Measurements from ENCODE around the gene SIRPB2.
A peak's percentile ranks its signal among the peaks of the same experiment; 100 is the strongest.
"Not testable (repeated sequence)": the region's sequence is repeated elsewhere in the genome, so short reads cannot be mapped to it uniquely, and the experiment has no call there.

SIRPB2 gene

DNA sequence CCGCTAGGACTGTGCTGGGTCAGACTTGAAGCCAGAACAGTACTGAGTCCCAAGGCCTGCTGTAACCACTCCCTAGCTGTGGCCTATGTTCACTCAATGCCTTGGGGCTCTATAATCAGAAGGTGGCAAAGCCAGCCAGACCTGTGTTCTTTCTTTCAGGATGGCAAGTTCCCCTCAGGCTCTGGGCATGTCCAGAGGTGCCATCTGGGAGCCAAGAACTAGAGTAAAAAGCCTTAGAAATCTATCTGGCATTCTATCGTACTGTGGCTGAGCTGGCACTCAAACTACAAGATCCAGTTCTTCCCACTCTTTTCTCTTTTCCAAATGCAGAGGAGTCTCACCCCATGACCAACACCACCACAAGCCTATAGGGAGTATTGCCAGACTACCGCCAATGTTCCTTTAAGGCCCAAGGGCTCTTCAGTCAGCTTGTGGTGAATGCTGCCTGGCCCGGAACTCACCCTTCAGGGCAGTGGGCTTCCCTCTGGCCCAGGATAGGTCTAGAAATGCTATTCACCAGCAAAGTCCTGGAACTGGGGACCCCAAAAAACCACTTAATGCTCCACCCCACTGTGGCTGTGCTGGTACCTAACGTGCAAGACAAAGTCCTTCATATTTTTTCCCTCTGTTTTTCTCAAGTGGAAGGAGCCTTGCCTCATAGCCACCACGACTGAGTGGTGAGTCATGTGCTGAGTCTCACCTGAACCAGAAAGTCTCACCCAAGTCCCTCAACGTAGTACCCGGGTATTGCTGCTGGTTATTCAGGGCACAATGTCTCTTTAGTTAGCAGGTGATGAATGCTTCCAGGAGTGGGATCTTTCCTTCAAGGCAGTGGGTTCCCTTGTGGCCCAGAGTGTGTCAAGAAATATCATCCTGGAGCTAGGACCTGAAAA, 8.6 kb upstream of the SIRPB2 start:
- no peak for DNase-seq (ENCODE audit: low read depth)

DNA sequence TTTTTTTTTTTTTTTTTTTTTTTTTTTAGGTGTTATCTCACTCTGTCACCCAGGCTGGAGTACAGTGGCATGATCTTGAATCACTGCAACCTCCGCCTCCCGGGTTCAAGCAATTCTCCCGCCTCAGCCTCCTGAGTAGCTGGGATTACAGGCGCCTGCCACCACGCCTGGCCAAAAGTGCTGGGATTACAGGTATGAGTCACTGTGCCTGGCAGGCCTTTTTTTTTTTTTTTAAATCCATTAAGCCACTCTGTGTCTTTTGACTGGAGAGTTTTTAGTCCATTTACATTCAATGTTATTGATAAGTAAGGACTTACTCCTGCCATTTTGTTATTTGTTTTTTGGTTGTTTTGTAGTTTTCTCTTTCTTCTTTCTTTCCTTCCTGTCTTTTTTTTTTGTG, 6.2 kb upstream of the SIRPB2 start:
- DNase-seq (ENCODE audit: low read depth) = not testable (repeated sequence)

DNA sequence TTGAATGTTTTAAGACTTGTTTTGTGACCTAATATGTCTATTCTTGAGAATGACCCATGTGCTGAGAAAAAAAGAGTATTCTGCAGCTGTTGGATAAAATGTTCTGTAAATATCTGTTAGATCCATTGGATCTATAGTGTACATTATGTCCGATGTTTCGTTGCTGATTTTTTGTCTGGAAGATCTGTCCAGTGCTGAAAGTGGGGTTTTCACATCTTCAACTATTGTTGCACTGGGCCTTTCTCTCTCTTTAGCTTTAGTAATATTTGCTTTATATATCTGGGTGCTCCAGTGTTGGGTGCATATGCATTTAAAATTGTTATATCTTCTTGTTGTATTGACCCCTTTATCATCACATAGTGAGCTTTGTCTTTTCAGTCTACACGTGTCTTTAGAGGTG, 5.7 kb upstream of the SIRPB2 start:
- DNase-seq (ENCODE audit: low read depth) = no peak

DNA sequence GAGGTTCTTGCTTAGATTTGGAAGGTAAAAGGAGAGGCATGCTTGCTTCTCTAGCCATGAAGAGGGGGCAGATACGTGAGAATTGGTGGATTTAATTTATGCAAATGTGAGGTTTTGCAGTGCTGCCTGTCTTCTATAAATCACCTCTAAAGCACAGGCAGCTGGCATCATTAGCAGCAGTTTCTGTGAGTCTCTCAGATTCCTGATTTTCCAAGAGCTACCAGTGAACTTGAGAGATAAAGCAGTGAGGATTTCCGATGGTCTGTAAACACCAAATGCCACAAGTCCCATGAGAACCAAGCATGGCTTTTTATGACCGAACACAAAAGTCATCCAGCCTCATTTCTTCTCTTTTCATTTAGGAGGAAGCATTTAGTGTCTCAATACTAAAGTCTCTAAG, 3.2 kb upstream of the SIRPB2 start:
- no peak for DNase-seq (ENCODE audit: low read depth)

DNA sequence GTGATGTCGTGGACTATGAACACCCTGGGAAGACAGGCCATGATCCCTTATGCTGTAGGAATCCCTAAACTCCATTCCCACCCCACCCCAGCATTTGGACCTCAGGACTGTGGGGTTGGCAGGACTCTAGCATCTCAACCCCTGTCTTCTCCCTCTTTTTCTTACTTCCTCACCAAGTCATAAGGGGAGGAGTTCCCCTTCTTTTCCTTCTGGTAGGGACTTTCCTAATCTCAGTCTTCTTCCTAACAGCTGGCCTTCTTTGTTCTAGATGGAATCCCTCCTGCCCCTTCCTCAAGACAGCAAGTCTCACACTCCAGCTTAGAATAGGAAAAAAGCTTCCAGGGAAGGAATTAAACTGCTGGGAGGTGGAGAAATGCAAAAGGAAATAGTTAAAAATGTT, 2.3 kb upstream of the SIRPB2 start:
- no peak for DNase-seq (ENCODE audit: low read depth)

DNA sequence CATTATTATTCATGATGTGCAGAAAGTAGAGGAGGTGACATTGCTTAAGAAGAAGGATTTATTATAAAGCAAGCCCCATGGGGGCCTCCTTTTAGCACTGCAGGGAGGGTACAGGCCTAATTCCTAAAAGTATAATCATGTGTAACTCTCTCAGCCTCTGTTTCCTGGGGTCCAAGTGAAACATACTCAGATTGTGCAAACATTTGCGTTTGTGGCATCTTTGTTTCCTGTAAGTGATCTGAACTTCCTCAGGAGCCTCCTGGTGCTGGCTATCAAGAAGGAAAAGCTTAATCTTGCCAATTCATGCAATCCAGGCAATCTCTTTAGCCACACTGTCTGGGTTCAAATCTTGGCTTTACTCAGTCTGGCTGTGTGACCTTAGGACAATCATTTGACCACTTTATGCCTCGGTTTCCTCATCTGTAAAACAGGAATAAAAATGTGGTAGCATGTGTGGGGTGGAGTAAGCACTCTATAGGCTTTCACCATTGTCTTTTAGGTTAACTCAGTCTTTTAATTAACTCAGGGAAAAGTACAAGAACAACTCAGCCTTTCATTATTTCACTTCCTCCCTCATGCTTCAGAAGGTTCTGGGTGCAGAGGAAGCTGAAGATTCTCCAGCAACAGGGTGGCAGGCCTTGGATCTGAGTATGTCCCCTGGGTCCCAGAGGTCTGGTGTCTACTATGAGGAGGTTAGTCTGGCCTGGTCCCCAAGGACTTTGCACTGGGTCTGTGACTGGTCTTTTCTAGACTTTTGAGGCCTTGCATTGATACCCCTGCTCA, 831 bp upstream of the SIRPB2 start:
- DNase-seq (ENCODE audit: low read depth) = no peak

DNA sequence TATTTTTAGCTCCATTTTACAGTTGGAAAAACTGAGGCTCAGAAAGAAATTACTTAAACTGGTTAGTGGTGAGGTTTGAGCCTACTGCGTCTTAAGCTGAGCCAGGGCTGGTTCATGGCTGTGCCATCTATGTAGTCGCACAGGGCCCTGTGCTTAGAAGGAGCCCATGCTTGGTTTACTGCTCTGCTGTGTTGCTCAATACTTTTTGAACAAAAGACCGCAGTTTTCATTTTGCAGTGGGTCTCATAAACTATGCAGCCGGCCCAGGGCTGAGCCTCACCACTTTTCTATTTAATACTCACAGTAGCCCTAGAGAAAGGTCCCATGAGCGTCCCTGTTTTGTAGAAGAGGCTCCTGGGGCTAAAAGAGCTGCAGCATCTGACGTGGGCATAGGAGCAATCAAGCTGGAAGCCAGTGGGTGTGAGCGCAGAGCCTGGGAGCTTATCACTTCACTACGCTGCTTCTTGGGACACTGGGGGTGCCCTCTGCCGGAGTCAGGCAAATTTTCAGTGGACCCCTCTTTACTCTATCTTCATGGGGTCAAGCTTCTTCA, 501 bp downstream of the SIRPB2 start:
- no peak for DNase-seq (ENCODE audit: low read depth)

DNA sequence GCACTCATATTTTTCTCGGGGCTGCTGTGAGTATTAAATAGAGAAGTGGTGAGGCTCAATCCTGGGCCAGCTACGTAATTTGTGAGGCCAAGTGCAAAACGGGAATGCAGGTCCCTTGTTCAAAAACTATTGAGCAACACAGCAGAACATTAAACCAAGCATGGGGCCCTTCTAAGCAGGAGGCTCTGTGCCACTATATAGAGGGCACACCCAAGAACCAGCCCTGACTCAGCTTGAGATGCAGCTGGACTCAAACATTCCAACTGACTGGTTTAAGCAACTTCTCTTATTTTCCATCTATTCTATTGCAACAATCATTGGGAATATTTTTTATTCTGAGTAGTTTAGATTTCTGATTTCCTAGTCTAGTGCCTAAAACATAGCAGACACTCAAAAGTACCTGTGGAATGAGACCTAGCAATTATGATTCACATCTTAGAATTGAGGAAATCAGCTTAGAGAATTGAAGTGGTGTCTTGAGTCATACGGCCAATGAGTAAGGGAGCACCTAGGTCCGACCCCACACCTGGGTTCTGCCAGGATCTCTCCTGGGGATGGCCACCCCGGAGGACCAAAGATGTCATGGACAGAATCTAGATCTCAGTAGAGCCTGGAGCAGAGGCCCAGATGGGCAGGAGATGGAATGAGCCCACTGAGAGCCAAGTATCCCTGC, 1.3 kb downstream of the SIRPB2 start:
- DNase-seq (ENCODE audit: low read depth) = peak; percentile 61

DNA sequence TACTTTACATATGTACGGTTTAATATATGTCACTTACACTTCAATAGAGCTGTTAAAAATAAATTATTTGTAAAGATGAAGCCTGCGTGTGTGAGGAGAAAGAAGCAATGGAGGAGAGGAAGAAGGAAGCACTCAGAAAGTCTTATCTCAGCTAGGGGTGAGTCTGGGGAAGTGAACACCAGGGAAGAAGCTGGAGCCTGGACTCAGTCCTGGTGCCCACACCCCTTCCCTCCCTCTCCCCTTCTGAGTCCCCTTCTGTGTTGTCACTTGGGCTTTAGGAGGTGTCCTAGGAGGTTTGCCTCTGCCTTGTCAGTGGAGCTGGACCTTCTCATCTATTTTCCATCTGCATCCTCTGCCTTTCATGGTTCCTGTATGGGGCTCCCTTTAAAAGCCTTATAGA, 1.9 kb downstream of the SIRPB2 start:
- DNase-seq (ENCODE audit: low read depth) = no peak

DNA sequence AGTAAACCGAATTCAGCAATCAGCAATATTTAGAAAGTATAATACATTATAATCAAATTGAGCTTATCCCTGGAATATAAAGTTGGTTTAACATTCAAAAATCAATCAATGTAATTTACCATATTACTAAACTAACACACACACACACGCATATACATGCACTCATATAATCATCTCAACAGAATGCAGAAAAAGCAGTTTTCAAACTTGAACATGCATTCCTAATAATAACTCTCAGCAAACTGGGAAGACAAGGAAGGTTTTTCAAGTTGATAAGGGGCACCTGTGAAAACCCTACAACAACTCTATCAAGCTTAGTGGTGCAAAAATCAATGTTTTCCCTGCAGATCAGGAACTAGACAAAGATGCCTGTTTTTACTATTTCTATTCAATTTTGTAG, 4.7 kb downstream of the SIRPB2 start:
- no peak for DNase-seq (ENCODE audit: low read depth)

DNA sequence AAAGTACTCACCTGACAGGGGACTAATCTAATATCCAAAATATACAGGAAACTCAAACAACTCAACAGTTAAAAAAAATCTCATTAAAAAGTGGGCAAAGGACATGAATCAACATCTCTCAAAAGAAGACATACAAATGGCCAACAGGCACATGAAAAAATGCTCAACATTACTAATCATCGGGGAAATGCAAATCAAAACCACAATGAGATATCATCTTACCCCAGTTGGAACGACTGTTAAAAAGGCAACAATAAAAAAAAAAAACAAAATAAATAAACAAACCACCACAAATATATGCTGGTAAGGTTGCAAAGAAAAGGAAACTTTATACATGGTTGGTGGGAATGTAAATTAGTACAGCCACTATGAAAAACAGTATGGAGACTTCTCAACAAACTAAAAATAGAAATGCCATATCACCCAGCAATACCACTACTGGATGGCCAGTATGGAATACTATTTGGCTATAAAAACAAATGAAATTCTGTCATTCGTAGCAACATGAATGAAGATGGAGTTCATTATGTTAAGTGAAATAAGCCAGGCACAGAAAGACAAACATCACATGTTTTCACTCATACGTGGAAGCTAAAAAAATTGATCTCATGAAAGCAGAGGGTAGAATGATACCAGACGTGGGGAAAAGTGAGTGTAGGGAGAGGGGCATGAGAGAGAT, 6.6 kb downstream of the SIRPB2 start:
- DNase-seq (ENCODE audit: low read depth) = no peak

DNA sequence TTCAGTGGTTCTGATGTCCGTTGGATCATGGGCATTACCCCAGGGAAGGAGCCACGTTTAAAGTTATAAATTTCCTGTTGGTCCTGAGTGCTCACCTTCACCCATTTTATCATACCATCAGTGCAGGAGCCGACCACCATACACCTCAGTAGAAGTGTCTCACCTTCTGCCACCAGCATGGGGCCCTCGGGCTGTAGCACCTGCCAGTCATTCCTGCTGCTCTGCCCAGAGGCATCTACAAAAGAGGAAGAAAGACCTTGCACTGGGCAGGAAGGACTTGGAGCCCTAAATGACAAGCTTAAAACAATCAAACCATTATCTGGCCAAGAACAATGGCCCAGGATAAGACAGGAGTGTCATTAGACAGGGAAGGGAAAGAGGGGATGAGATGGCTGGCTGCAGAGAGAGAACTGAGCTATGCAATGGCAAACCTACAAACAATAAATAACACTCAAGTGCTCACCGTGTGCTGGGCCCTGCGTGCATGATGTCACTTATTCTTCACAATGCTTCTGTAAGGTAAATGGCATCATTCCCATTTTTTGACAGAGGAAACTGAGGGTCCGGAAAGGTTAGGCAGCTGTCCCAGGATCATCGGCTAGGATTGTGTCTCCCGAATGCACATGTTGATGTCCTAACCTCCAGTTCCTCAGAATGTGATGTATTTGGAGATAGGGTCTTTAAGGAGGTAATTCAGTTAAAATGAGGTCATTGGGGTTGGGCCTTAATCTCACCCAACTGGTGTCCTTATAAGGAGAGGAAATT, 11.2 kb downstream of the SIRPB2 start:
- DNase-seq (ENCODE audit: low read depth) = no peak

DNA sequence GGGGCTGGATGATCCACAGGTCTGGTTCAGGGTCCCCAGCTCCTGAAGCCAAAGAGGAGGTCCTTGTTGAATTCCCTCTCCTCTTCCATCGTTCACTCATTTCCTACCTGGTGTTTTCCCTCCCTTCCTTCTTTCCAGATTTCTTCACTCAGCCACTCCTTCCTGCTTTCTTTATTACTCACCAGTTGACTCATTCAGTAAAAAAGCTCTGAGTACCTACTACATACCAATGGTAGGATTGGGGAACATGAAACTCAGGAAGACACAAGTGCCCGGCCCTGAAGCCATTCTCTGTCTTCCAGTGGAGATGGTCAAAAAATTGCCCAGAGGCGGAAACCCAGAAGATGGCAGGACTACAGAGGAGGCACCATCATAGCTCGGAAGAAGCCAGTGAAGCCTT, 12.7 kb downstream of the SIRPB2 start:
- DNase-seq (ENCODE audit: low read depth) = no peak

DNA sequence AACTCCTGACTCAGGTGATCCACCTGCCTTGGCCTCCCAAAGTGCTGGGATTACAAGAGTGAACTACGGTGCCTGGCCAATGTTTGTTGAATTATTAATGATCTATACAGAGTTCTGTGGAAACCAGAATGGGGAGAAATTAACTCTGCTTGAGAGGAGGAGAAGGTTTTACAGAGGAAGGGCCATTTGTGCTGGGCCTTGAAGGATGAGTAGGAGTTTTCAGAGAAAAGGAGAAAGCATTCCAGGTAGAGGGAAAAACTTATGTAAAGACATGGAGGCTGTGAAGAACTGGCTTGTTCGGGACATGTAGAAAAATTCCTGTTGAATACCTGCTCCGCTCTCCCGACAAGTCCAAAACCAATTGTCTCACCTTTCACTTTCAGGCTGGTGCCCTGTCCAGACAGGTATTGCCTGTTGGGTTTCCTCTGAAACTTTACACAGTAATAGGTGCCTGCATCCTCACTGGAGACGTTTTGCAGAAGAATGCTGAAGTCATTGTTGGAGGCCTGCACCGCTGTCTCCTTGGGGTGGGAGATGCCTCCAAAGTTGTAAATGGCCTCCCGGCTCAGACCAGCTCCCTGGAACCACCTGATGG, 13.2 kb downstream of the SIRPB2 start:
- DNase-seq (ENCODE audit: low read depth) = no peak

DNA sequence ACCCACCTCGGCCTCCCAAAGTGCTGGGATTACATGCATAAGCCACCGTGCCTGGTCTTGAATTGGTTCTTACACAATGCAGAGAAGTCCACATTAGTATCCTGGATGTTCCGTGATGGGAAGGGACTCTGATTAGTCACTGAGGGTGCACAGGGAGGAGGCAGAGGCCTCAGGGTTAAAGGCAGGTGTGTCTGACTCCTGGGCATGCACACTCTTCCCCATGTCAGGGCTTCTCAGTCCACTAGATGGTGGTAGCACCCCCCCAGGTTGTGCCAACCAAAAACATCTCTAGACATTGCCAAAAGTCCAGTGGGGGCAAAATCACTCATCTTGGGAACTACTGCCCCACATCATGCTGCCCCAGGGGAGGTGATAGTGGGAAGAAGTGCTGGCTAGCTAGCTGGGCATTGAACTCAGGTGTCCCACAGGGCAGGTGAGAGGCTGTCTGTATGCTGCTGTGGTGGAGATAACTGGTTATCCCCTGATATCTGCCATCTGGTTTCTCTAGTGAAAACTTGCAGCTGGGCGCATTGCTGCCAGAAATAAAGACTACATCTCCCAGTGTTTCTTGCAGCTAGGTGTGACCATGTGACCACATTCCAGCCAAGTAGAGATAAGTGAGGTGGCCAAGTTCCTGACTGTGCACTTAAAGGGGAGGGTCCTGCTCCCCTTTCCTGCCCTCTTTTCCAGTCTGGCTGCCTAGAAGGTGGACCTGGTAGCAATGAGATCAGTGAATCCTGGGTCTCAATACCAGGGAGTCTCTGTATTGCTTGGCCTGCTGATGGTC, 16.2 kb downstream of the SIRPB2 start:
- no peak for DNase-seq (ENCODE audit: low read depth)

DNA sequence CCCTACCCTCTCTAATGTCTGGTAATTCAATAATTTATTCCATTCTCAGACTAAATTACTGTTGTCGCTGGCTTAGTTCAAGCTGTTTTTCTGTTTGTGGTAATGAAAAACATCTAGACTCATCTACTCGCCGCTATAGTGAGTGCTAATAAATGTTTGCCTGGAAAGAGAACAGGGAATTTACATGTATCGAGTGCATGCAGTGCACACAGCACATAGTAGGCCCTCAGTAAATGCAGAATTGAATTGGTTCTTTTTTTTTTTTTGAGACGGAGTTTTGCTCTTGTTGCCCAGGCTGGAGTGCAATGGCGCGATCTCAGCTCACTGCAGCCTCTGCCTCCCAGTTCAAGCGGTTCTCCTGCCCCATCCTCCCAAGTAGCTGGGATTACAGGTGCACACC, 16.9 kb downstream of the SIRPB2 start:
- DNase-seq (ENCODE audit: low read depth) = no peak

DNA sequence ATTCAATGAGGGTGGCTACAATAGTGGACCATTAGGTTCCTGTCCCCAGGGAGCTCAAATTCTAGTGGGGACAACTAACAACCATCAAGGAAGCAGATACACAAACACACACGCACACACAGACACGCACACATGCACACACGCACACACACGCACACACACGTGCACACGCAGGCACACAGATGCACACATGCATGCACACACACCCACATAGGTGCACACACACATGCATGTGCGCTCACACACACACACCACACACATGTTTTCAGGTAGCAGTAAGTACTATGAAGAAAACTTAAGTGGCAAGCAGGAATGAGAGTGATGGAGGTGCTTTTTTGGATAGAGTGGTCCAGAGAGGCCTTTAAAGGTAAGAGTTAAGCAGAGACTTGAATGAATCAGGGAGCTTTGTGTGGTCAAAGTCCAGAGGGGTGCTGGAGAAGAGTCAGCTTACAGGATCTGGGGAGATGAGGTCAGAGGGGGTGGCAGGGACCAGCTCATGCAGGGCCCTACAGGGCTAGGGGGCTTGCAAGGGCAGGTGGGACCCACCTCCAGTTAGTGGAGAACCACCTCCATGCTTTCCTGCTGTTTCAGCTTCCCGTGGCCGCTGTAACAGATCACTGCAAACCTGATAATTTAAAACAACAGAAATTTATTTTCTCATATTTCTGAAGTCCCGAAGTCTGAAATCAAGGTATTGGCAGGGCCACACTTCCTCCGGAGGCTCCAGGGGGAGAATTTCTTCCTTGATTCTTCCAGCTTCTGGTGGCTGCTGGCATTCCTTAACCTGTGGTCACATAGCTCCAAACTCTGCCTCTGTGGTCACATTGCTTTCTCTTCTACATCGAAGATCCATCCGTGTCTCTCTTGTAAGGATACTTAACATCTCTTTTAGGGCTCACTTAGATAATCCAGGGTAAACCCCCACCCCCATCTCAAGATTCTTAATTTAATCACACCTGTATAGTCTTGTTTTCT, 17.7 kb downstream of the SIRPB2 start:
- DNase-seq (ENCODE audit: low read depth) = no peak

DNA sequence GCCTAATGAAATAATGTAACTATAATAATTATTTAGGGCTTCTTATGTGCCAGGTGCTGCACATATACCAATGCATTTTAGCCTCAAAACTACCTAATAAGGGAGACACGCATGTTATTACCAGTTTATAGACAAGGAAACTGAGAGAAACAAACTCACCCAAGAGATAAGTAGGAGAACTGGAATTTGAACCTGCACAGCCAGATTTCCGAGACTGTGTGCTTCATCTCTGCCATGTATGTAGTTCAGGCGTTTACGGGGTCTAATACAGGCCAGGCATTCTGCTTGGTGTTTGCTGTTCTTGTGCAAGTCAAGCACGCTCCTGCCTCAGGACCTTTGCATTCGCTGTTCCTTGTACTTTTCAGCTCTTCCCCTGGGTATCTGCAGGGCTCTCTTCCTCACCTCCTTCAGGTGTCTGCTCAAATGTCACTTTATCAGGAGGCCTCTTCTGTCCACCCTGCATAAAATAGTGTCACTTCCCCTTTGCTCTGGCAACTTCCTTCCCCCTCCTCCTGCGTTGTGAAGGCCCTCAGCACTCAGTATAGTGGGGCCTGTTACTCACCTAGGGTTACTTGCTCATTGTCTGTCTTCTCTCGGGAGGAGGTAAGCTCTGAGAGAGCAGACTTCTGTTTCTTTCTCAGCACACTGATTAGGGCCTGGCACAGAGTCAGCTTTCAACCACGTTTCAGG, 18.5 kb downstream of the SIRPB2 start:
- no peak for DNase-seq (ENCODE audit: low read depth)

Data from stromal cell of bone marrow (primary cell).